ENCODE measurements around the gene CYB5A.

Gene CYB5A

DNA sequence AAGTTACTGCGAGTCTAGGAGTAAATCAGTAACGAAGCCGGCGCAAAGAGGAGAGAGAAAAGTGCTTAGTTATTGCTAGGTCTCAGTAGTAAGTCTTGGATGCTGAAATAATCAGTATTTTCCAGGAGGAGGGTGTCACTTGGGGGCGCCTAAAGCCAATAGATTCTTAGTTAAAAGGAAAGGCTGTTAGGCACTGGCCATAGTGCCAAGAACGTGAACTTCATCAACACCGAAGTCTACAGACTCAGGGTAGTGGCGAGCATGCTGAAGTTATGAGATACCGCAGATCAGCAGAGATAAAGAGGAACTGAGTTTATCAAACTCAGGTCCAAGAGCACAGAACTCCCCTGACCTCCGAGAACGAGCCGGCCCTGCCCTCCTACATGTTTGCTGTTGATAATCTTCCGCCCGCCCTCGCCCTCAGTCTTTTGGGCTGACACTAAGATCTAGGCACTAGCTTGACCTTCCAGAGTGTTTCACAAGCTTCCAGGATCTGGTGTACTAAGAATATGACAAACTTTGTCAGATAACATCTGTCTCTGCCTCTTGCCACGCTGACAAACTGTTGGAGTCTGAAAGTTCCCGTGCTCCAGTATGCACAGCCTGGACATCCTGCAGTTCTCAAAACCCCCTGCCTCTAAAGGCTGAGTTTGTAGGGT lies 49.2 kb downstream of the CYB5A start:
- TF ChIP-seq CEBPB (IDR thresholded peaks at IDR 0.05), result no peak
- TF ChIP-seq, protein P1, sequence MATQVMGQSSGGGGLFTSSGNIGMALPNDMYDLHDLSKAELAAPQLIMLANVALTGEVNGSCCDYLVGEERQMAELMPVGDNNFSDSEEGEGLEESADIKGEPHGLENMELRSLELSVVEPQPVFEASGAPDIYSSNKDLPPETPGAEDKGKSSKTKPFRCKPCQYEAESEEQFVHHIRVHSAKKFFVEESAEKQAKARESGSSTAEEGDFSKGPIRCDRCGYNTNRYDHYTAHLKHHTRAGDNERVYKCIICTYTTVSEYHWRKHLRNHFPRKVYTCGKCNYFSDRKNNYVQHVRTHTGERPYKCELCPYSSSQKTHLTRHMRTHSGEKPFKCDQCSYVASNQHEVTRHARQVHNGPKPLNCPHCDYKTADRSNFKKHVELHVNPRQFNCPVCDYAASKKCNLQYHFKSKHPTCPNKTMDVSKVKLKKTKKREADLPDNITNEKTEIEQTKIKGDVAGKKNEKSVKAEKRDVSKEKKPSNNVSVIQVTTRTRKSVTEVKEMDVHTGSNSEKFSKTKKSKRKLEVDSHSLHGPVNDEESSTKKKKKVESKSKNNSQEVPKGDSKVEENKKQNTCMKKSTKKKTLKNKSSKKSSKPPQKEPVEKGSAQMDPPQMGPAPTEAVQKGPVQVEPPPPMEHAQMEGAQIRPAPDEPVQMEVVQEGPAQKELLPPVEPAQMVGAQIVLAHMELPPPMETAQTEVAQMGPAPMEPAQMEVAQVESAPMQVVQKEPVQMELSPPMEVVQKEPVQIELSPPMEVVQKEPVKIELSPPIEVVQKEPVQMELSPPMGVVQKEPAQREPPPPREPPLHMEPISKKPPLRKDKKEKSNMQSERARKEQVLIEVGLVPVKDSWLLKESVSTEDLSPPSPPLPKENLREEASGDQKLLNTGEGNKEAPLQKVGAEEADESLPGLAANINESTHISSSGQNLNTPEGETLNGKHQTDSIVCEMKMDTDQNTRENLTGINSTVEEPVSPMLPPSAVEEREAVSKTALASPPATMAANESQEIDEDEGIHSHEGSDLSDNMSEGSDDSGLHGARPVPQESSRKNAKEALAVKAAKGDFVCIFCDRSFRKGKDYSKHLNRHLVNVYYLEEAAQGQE (IDR thresholded peaks at IDR 0.05; ENCODE audit: low read depth), result no peak
- TF ChIP-seq ZBTB7A (IDR thresholded peaks at IDR 0.05; ENCODE audit: low read depth), result no peak
- peak; percentile 21; the same call in 1 of the 2 replicates for TF ChIP-seq RAD21 (IDR thresholded peaks at IDR 0.05; ENCODE audit: low read depth)
- TF ChIP-seq YY1 (IDR thresholded peaks at IDR 0.05; ENCODE audit: low read depth), result no peak
- TF ChIP-seq, protein P2, sequence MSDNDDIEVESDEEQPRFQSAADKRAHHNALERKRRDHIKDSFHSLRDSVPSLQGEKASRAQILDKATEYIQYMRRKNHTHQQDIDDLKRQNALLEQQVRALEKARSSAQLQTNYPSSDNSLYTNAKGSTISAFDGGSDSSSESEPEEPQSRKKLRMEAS (IDR thresholded peaks at IDR 0.05), result no peak
- TF ChIP-seq TCF12 (IDR thresholded peaks at IDR 0.05; ENCODE audit: low read depth), result no peak
- no peak for TF ChIP-seq FOXM1 (IDR thresholded peaks at IDR 0.05; ENCODE audit: borderline replicate concordance, low read depth)
- TF ChIP-seq, protein P3, sequence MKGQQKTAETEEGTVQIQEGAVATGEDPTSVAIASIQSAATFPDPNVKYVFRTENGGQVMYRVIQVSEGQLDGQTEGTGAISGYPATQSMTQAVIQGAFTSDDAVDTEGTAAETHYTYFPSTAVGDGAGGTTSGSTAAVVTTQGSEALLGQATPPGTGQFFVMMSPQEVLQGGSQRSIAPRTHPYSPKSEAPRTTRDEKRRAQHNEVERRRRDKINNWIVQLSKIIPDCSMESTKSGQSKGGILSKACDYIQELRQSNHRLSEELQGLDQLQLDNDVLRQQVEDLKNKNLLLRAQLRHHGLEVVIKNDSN (IDR thresholded peaks at IDR 0.05), result no peak

DNA sequence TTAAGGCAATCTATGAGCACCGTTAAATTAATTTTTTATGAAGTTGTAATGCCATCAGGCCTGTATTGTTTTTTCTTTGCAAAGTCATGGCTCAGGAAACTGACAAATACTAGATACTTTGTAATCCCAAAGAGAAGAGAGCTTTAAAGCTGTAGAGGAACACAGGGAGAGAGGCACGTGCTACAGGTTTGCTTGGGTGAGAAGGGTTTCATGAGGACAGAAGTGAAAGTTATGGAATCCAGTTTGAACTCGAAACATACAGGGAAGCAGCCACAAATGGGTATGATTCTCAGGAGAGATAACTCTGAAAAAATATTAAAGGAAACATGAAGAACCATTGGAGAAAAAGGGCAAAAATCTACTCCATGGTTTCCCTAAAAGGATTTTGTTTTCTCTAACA lies 49.8 kb downstream of the CYB5A start:
- TF ChIP-seq, protein P1 (IDR thresholded peaks at IDR 0.05; ENCODE audit: low read depth), result no peak
- TF ChIP-seq EP300 (IDR thresholded peaks at IDR 0.05; ENCODE audit: borderline replicate concordance) (no peak), TEAD4 (IDR thresholded peaks at IDR 0.05) (no peak), YY1 (IDR thresholded peaks at IDR 0.05; ENCODE audit: low read depth) (no peak), CREB1 (IDR thresholded peaks at IDR 0.05; ENCODE audit: low read depth) (no peak), TCF12 (IDR thresholded peaks at IDR 0.05; ENCODE audit: low read depth) (no peak), EGR1 (IDR thresholded peaks at IDR 0.05) (no peak), FOXM1 (IDR thresholded peaks at IDR 0.05; ENCODE audit: borderline replicate concordance, low read depth) (no peak), TAF1 (IDR thresholded peaks at IDR 0.05; ENCODE audit: low read depth) (no peak), NFIC (IDR thresholded peaks at IDR 0.05) (no peak), CEBPB (IDR thresholded peaks at IDR 0.05) (no peak), RAD21 (IDR thresholded peaks at IDR 0.05; ENCODE audit: low read depth) (no peak), ZBTB7A (IDR thresholded peaks at IDR 0.05; ENCODE audit: low read depth) (no peak)
- TF ChIP-seq, protein P3 (IDR thresholded peaks at IDR 0.05), result no peak
- TF ChIP-seq, protein P2 (IDR thresholded peaks at IDR 0.05), result no peak

DNA sequence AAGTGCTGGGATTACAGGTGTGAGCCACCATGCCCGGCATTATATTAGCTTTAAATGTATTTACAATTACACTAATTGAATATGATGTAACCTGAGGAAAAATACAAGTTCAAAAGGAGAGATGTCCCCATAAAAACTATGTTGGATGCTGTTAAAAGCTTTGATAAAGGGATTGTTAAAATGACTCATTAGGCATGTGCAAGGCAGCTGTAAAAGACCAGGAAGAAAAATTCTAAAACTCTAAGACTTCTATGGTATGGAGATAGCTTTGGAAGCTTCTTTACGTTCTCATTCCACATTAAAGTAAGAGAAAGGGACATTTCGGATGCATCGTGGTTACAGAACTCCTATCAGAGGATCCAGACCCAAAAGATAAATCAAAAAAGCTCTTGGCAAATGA lies 50.3 kb downstream of the CYB5A start:
- TF ChIP-seq TCF12 (IDR thresholded peaks at IDR 0.05; ENCODE audit: low read depth), result no peak
- no peak for TF ChIP-seq EP300 (IDR thresholded peaks at IDR 0.05; ENCODE audit: borderline replicate concordance)
- TF ChIP-seq YY1 (IDR thresholded peaks at IDR 0.05; ENCODE audit: low read depth), result no peak
- TF ChIP-seq RAD21 (IDR thresholded peaks at IDR 0.05; ENCODE audit: low read depth), result no peak
- no peak for TF ChIP-seq CREB1 (IDR thresholded peaks at IDR 0.05; ENCODE audit: low read depth)
- TF ChIP-seq NFIC (IDR thresholded peaks at IDR 0.05), result no peak
- TF ChIP-seq, protein P1 (IDR thresholded peaks at IDR 0.05; ENCODE audit: low read depth), result no peak
- TF ChIP-seq EGR1 (IDR thresholded peaks at IDR 0.05), result no peak
- TF ChIP-seq ZBTB7A (IDR thresholded peaks at IDR 0.05; ENCODE audit: low read depth), result no peak
- TF ChIP-seq TAF1 (IDR thresholded peaks at IDR 0.05; ENCODE audit: low read depth), result no peak
- no peak for TF ChIP-seq CEBPB (IDR thresholded peaks at IDR 0.05)
- no peak for TF ChIP-seq TEAD4 (IDR thresholded peaks at IDR 0.05)
- TF ChIP-seq, protein P3 (IDR thresholded peaks at IDR 0.05), result no peak

DNA sequence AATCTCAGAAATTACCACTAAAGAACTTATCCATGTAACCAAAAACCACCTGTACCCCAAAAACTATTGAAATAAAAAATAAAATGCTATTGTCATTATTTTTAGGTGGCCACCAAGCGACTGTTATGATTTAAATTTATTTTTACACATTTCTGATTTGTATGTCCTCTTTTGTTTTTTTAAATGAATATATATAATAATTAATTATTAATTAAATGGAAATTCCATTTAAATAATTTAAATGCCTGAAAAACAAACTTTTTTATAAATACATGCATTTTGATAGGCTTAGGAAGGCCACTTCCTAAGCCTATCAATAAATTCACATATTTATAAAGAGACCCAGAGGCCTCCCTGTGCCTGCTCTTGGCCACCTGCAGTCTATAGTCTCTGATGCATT lies 52.2 kb downstream of the CYB5A start:
- TF ChIP-seq ZBTB7A (IDR thresholded peaks at IDR 0.05; ENCODE audit: low read depth) (no peak), EGR1 (IDR thresholded peaks at IDR 0.05) (no peak), CREB1 (IDR thresholded peaks at IDR 0.05; ENCODE audit: low read depth) (no peak), NFIC (IDR thresholded peaks at IDR 0.05) (no peak), RAD21 (IDR thresholded peaks at IDR 0.05; ENCODE audit: low read depth) (no peak), YY1 (IDR thresholded peaks at IDR 0.05; ENCODE audit: low read depth) (no peak), TAF1 (IDR thresholded peaks at IDR 0.05; ENCODE audit: low read depth) (no peak), FOXM1 (IDR thresholded peaks at IDR 0.05; ENCODE audit: borderline replicate concordance, low read depth) (no peak), EP300 (IDR thresholded peaks at IDR 0.05; ENCODE audit: borderline replicate concordance) (no peak), TCF12 (IDR thresholded peaks at IDR 0.05; ENCODE audit: low read depth) (no peak), CEBPB (IDR thresholded peaks at IDR 0.05) (no peak), TEAD4 (IDR thresholded peaks at IDR 0.05) (no peak)
- TF ChIP-seq, protein P2 (IDR thresholded peaks at IDR 0.05), result no peak
- TF ChIP-seq, protein P1 (IDR thresholded peaks at IDR 0.05; ENCODE audit: low read depth), result no peak
- TF ChIP-seq, protein P3 (IDR thresholded peaks at IDR 0.05), result no peak

All from Ishikawa (cell line).